ENCODE results near the gene CYSLTR2. TPM values are rescaled to one million over a fixed set of nuclear protein-coding genes. Genes with fewer than 3 reads are reported as not detected.

Gene CYSLTR2
- total and polyA plus RNA-seq, 2 donors (not counting 1 experiment from before 2014, with no cell fraction given) = 0.09 TPM; not detected in 1

GRCh38 chr13:48625413-48626076, 28.2 kb upstream of the CYSLTR2 start:
- Histone ChIP-seq H3K27me3 (replicated peaks in 1 of 4; ENCODE audit: control extremely low read depth in 1 of 4, control insufficient read depth in 3 of 4, insufficient read depth in 4 of 4, low read length in 3 of 4) (peaks cover 0 to 5% (median 1%) of the 10 kb centered on the region in 4 experiments), H4K20me1 (ENCODE audit: control insufficient read depth, insufficient read depth, low read length, poor library complexity, severe bottlenecking) (no peaks in the 10 kb centered on the region), H3K4me2 (replicated peaks; ENCODE audit: low read depth, low read length, poor library complexity, severe bottlenecking) (no peak overlapping the region), H3K27ac (ENCODE audit: low read length in 2 of 2) (no peak overlapping the region), H3K36me3 (replicated peaks in 1 of 2; ENCODE audit: control extremely low read depth in 1 of 2, control insufficient read depth in 1 of 2, extremely low read depth in 1 of 2, insufficient read depth in 2 of 2, low read length in 1 of 2) (no peaks in the 10 kb centered on the region), H3K79me2 (ENCODE audit: control insufficient read depth, insufficient read depth, low read length) (no peaks in the 10 kb centered on the region), H3K9ac (ENCODE audit: low read length) (no peak overlapping the region), H3K4me1 (ENCODE audit: control insufficient read depth in 2 of 2, insufficient read depth in 2 of 2, low read length in 2 of 2) (no peaks in the 10 kb centered on the region), H3K9me3 (ENCODE audit: control extremely low read depth in 1 of 3, control insufficient read depth in 2 of 3, insufficient read depth in 1 of 3, low read length in 2 of 3) (peaks cover 2 to 15% (median 9%) of the 10 kb centered on the region in 3 donors), H3K4me3 (ENCODE audit: control extremely low read depth in 1 of 5, extremely low read depth in 1 of 5, insufficient read depth in 1 of 5, low read depth in 2 of 5, low read length in 4 of 5) (no peak overlapping the region), H2AFZ (ENCODE audit: insufficient read depth, low read depth, low read length, poor library complexity, severe bottlenecking) (no peak overlapping the region)
- Mint-ChIP-seq H3K27ac (no peak overlapping the region), H3K27me3 (peaks cover 5% of the 10 kb centered on the region), H3K9me3 (ENCODE audit: insufficient read depth) (peaks cover 10% of the 10 kb centered on the region), H3K4me3 (no peak overlapping the region), H3K4me1 (no peaks in the 10 kb centered on the region)
- CTCF ChIA-PET = no interaction called here
- ATAC-seq (ENCODE audit: low read depth) (no peak), DNase-seq (no peak)
- TF ChIP-seq EZH2 (IDR thresholded peaks at IDR 0.05; ENCODE audit: borderline replicate concordance, insufficient read depth, low read depth, low read length, poor library complexity, severe bottlenecking) = no peak
- TF ChIP-seq, protein P1, sequence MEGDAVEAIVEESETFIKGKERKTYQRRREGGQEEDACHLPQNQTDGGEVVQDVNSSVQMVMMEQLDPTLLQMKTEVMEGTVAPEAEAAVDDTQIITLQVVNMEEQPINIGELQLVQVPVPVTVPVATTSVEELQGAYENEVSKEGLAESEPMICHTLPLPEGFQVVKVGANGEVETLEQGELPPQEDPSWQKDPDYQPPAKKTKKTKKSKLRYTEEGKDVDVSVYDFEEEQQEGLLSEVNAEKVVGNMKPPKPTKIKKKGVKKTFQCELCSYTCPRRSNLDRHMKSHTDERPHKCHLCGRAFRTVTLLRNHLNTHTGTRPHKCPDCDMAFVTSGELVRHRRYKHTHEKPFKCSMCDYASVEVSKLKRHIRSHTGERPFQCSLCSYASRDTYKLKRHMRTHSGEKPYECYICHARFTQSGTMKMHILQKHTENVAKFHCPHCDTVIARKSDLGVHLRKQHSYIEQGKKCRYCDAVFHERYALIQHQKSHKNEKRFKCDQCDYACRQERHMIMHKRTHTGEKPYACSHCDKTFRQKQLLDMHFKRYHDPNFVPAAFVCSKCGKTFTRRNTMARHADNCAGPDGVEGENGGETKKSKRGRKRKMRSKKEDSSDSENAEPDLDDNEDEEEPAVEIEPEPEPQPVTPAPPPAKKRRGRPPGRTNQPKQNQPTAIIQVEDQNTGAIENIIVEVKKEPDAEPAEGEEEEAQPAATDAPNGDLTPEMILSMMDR (IDR thresholded peaks at IDR 0.05) = no peak
- intact Hi-C loops (cut with micrococcal nuclease) = no loop called here
- POLR2A ChIA-PET = no interaction called here
- no CpG with 5 or more reads among the region's 4 CpGs for WGBS (ENCODE audit: insufficient coverage)

DNA sequence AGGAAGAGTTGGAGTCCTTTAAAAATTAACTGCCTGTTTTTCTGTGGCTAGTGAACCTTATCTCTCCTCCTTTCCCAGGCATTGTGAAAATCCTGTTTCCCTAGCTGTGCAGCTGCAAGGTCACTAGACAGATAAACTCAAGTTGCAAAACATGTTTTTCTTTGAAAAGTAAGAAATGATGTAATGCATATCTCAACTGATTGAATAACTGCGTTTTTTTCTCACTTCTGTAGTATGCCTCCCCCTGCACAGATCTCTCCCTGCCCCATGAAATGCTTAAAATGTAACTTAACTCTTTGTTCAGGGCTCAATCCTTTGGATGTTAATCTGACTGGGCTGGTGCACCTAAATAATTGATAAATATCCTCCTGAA, 27.7 kb upstream of the CYSLTR2 start:
- Histone ChIP-seq H3K9me3 (ENCODE audit: control extremely low read depth in 1 of 3, control insufficient read depth in 2 of 3, insufficient read depth in 1 of 3, low read length in 2 of 3) (peaks cover 2 to 12% (median 4%) of the 10 kb centered on the region in 3 donors), H3K4me2 (replicated peaks; ENCODE audit: low read depth, low read length, poor library complexity, severe bottlenecking) (no peak overlapping the region), H2AFZ (ENCODE audit: insufficient read depth, low read depth, low read length, poor library complexity, severe bottlenecking) (no peak overlapping the region), H3K27me3 (replicated peaks in 1 of 4; ENCODE audit: control extremely low read depth in 1 of 4, control insufficient read depth in 3 of 4, insufficient read depth in 4 of 4, low read length in 3 of 4) (peaks cover 0 to 5% (median 1%) of the 10 kb centered on the region in 4 experiments), H3K9ac (ENCODE audit: low read length) (no peak overlapping the region), H3K36me3 (replicated peaks in 1 of 2; ENCODE audit: control extremely low read depth in 1 of 2, control insufficient read depth in 1 of 2, extremely low read depth in 1 of 2, insufficient read depth in 2 of 2, low read length in 1 of 2) (no peaks in the 10 kb centered on the region), H3K4me3 (ENCODE audit: control extremely low read depth in 1 of 5, extremely low read depth in 1 of 5, insufficient read depth in 1 of 5, low read depth in 2 of 5, low read length in 4 of 5) (no peak overlapping the region), H3K79me2 (ENCODE audit: control insufficient read depth, insufficient read depth, low read length) (no peaks in the 10 kb centered on the region), H3K27ac (ENCODE audit: low read length in 2 of 2) (no peak overlapping the region), H3K4me1 (ENCODE audit: control insufficient read depth in 2 of 2, insufficient read depth in 2 of 2, low read length in 2 of 2) (no peaks in the 10 kb centered on the region), H4K20me1 (ENCODE audit: control insufficient read depth, insufficient read depth, low read length, poor library complexity, severe bottlenecking) (no peaks in the 10 kb centered on the region)
- WGBS (ENCODE audit: insufficient coverage) = no CpG with 5 or more reads among the region's 1 CpG
- TF ChIP-seq EZH2 (IDR thresholded peaks at IDR 0.05; ENCODE audit: borderline replicate concordance, insufficient read depth, low read depth, low read length, poor library complexity, severe bottlenecking) = no peak
- TF ChIP-seq, protein P1 (IDR thresholded peaks at IDR 0.05) = no peak
- H3K27ac Mint-ChIP-seq = no peak overlapping the region
- H3K4me1 Mint-ChIP-seq = no peaks in the 10 kb centered on the region
- peaks cover 10% of the 10 kb centered on the region for H3K9me3 Mint-ChIP-seq (ENCODE audit: insufficient read depth)
- no peak for ATAC-seq (ENCODE audit: low read depth)
- DNase-seq = no peak
- ChIA-PET CTCF (no interaction called here), POLR2A (no interaction called here)
- no peak overlapping the region for H3K4me3 Mint-ChIP-seq
- intact Hi-C loops (cut with micrococcal nuclease) = no loop called here
- peaks cover 5% of the 10 kb centered on the region for H3K27me3 Mint-ChIP-seq

Measured in B cell (primary cell).